Fibroblast of lung (primary cell): ENCODE data around the gene RUNX1.

ENCODE experiments used
- CTCF ChIP-seq, 2 donors: IDR thresholded peaks in 1 of 2; conservative IDR thresholded peaks in 1 of 2; 1 replicate in 1 of 2; 2 replicates in 1 of 2; pipeline ENCODE4 v1.5.1; 2011 to 2012; ENCODE audit warnings: low read length in 2 of 2, control low read depth in 1 of 2, inconsistent platforms in 1 of 2, low read depth in 1 of 2, mild to moderate bottlenecking in 1 of 2
- EZH2 ChIP-seq: IDR thresholded peaks from 2 replicates; pipeline ENCODE4 v1.5.1; 2012; ENCODE audit warnings: low read length, control low read depth, mild to moderate bottlenecking; ENCODE audit errors: missing control alignments

- peak; percentile 5 to 11 for TF ChIP-seq CTCF (conservative IDR thresholded peaks at IDR 0.05 in 1 of 2, IDR thresholded peaks at IDR 0.05 in 1 of 2; ENCODE audit: low read depth in 1 of 2, low read length in 2 of 2)
- TF ChIP-seq EZH2, result no peak
Observed at GRCh38 chr21:34890724-34891612, 158.1 kb downstream of the RUNX1 start.
